ENCODE measurements around the gene OR52J3.

Gene OR52J3

DNA sequence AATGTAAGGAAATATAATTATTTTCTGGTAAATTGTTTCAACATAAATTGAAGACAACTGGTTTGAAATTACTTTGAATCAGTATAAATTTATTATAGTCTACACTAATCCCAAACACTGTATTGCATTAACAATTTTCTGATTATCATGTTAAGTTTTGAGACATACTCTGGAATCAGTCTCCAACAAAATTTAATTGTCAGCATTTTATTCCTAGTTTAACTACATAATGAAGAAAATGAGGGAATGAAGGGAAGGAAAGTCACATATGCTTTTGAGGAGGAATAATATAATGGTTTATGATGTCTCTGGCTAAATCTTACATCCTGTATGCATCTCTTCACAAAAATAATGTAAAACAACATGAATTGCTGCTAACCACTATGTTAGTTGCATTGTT lies 37.3 kb downstream of the OR52J3 start:
- TF ChIP-seq, protein P1, sequence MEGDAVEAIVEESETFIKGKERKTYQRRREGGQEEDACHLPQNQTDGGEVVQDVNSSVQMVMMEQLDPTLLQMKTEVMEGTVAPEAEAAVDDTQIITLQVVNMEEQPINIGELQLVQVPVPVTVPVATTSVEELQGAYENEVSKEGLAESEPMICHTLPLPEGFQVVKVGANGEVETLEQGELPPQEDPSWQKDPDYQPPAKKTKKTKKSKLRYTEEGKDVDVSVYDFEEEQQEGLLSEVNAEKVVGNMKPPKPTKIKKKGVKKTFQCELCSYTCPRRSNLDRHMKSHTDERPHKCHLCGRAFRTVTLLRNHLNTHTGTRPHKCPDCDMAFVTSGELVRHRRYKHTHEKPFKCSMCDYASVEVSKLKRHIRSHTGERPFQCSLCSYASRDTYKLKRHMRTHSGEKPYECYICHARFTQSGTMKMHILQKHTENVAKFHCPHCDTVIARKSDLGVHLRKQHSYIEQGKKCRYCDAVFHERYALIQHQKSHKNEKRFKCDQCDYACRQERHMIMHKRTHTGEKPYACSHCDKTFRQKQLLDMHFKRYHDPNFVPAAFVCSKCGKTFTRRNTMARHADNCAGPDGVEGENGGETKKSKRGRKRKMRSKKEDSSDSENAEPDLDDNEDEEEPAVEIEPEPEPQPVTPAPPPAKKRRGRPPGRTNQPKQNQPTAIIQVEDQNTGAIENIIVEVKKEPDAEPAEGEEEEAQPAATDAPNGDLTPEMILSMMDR (IDR thresholded peaks at IDR 0.05; ENCODE audit: borderline replicate concordance, control extremely low read depth, extremely low read depth, insufficient read depth, missing control alignments) = no peak
- in situ Hi-C loops (cut with MboI; ENCODE audit: low sequenced_read_pairs, unreplicated experiment) = no loop called here
- DNase-seq (ENCODE audit: low spot score) = no peak

DNA sequence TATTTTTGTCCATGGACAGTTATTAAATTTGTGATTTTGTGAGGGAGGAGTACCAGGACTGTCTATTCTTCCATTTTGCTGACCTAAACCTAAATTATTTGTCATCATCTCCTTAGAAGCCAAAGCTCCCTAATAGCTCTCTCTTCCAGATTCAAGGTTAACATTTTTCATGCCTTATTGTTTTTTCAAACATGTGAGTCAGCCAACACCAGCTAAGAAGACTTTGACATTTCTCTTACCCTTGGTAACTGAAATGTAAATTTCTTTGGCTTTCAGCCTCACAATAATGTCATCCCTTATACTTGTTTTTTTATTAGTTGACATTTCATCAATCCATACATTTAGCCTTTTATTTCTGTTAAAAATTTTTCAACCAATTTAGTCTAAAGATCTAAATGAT lies 42.2 kb downstream of the OR52J3 start:
- DNase-seq (ENCODE audit: low spot score) = no peak
- TF ChIP-seq, protein P1 (IDR thresholded peaks at IDR 0.05; ENCODE audit: borderline replicate concordance, control extremely low read depth, extremely low read depth, insufficient read depth, missing control alignments) = no peak
- in situ Hi-C loops (cut with MboI; ENCODE audit: low sequenced_read_pairs, unreplicated experiment) = no loop called here

DNA sequence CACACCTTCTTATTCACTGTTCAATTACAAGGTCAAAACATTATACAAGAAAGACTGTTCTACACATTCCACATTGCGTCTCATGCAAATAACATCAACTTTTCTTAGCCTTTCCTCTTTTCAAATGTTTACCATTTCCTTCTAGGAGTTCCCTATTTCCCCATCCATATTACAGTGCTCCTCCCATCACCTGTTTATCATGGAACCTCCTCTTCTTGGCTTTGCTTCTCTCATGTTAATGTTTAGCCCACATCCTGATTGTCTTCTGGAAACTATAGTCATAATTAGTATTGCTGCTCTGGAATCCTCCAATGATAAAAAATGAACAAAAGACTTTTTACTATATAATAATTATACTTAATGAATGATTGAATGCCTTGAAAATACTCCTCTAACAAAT lies 44.3 kb downstream of the OR52J3 start:
- TF ChIP-seq, protein P1 (IDR thresholded peaks at IDR 0.05; ENCODE audit: borderline replicate concordance, control extremely low read depth, extremely low read depth, insufficient read depth, missing control alignments) = no peak
- in situ Hi-C loops (cut with MboI; ENCODE audit: low sequenced_read_pairs, unreplicated experiment) = no loop called here
- no peak for DNase-seq (ENCODE audit: low spot score)

DNA sequence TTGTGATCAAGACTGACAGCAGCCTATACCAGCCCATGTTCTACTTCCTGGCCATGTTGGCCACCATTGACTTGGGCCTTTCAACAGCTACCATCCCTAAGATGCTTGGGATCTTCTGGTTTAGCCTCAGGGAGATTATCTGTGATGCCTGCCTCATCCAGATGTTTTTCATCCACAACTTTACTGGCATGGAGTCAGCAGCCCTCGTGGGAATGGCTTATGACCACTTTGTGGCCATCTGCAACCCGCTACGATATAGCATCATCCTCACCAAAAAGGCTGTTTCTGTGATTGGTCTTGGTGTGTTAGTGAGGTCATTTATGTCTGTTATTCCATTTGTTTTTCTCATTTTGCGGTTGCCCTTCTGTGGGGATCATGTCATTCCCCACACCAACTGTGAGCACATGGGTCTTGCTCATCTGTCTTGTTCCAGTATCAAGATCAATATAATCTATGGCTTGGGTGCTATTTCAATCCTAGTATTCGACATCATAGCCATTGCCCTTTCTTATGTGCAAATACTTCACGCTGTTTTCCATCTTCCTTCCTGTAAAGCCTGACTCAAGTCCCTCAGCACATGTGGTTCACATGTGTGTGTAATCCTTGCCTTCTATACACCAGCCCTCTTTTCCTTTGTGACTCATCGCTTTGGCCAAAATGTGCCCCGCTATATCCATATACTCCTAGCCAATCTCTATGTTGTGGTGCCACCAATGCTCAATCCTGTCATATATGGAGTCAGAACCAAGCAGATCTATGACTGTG lies 46.7 kb downstream of the OR52J3 start:
- TF ChIP-seq, protein P1 (IDR thresholded peaks at IDR 0.05; ENCODE audit: borderline replicate concordance, control extremely low read depth, extremely low read depth, insufficient read depth, missing control alignments) = no peak
- no peak for DNase-seq (ENCODE audit: low spot score)
- in situ Hi-C loops (cut with MboI; ENCODE audit: low sequenced_read_pairs, unreplicated experiment) = no loop called here

DNA sequence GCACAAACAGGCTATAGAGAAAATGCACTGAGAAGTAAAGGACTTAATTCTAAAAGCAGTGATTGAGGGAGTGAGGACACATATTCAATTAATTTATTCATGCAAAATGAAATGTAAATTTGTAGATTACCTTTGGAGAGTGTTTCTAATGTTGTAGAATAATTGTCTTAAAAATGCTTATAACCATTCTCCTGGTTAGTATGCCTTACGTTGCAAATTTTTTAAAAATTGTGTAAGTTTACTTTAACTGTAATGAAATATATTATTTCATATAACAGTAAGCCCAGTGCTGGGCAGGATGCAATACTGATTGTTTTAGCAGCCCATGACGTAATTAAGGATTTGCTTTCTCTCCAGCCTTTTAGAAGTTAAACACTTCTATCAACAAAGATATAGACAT lies 49.7 kb downstream of the OR52J3 start:
- DNase-seq (ENCODE audit: low spot score) = no peak
- TF ChIP-seq, protein P1 (IDR thresholded peaks at IDR 0.05; ENCODE audit: borderline replicate concordance, control extremely low read depth, extremely low read depth, insufficient read depth, missing control alignments) = no peak
- in situ Hi-C loops (cut with MboI; ENCODE audit: low sequenced_read_pairs, unreplicated experiment) = no loop called here
